HG02759 (cell line): Measurements from ENCODE around the gene ATP8A2.

Experiments used
- ATAC-seq: cut with Tn5 transposase; IDR thresholded peaks from one replicate; pipeline ENCODE4 v1.9.1; 2021; ENCODE audit warnings: mild to moderate bottlenecking, moderate library complexity; ENCODE audit not compliant: unreplicated experiment

ATP8A2 gene

DNA sequence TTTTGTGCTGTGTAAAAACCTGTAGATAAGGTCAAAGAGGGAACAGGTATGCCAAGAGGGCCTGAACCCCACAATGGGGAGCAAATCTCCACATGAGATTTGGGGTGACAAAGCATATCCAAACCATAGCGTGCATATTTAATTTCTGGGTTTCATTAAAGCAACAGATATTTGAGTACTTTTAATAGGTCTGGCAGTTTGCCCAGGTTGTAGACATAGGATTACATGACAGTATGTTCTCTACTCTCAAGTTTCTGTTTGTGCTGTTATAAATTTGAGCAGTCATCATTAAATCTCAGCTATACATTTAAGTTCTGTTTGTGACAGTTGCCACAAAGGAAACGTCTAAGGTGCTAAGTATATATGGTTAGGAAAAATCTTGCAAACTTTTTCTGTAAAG lies 236.4 kb downstream of the ATP8A2 start:
- no peak for ATAC-seq

GRCh38 chr13:25616674-25617073 lies 244.9 kb downstream of the ATP8A2 start:
- ATAC-seq: no peak

GRCh38 chr13:25619897-25620296 lies 248.1 kb downstream of the ATP8A2 start:
- no peak for ATAC-seq

- ATAC-seq: no peak
Measured at GRCh38 chr13:25625414-25625813, 253.6 kb downstream of the ATP8A2 start.

- ATAC-seq: no peak
Measured at GRCh38 chr13:25630329-25630900, 258.6 kb downstream of the ATP8A2 start.

GRCh38 chr13:25632166-25632888 lies 260.6 kb downstream of the ATP8A2 start:
- no peak for ATAC-seq

- no peak for ATAC-seq
Measured at GRCh38 chr13:25633093-25633492, 261.3 kb downstream of the ATP8A2 start.

- no peak for ATAC-seq
Measured at GRCh38 chr13:25645681-25646080, 273.9 kb downstream of the ATP8A2 start.

- no peak for ATAC-seq
Measured at GRCh38 chr13:25649001-25649633, 277.3 kb downstream of the ATP8A2 start.

GRCh38 chr13:25652764-25653163 lies 281.0 kb downstream of the ATP8A2 start:
- no peak for ATAC-seq

DNA sequence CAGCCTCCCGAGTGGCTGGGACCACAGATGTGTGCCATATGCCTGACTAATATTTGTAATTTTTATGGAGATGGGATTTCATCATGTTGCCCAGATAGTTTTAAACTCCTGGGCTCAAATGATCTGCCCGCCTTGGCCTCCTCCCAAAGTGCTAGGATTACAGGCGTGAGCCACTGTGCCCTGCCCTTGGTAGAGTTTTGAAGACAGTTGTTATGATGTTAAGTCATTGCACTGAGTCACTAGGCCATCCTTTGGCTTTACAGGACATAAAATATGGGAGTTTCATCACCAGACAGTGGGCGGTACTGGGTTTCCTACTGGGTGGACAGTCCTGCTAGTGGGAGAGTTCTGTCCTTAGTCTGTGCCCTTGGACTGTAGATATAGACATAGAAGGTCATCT lies 282.5 kb downstream of the ATP8A2 start:
- no peak for ATAC-seq

DNA sequence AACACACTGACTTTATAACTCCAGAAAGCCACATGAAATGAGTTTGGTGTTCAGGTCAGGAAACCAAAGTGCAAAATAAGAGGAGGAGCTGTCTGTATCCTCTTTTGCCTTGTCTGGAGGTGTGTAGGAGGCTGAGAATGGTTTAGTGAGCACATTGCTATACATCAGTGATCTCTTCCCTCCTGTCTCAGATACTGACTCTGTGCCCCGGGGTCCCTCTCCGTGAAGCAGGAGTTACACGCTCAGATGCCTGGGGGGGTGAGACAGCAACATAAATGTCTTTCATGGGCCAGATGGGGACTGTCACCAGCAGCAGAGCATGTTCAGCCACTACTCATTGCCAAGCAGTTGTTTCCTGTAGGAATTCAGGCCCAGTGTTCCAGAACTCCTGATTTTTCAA lies 285.4 kb downstream of the ATP8A2 start:
- ATAC-seq: no peak

DNA sequence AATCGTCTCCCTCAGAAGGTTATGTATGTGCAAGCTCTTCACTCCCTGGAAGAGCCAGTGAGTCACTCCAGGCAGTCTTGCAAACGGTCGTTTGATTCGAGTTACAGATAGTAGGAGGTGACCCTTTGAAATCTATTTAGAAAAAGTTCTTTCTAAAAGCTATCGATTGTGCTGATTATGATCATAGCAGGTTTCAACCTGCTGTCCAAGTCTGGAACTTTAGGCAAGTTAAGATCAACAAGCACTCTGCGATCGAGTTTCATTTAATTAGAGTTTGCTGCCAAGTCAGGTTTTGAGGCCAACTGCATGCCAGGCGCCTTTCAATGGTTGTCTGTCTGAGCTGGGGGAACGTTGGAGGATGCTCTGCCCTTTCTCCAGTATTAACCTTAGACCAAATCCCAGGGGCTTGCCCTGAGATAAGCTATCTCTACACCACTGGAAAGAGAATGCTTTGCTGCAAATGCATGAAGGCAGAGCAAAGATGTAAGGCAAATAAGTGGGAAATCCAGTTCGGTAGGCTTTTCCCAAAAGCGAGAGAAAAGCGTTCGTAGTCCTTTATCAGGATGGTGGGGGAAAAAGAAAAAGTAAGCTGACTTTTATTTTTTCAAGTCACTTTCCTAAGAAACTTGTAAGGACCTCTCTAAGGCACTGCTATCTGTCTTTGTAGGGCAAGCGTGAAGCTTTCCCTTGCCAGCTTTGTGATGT lies 287.5 kb downstream of the ATP8A2 start:
- no peak for ATAC-seq

DNA sequence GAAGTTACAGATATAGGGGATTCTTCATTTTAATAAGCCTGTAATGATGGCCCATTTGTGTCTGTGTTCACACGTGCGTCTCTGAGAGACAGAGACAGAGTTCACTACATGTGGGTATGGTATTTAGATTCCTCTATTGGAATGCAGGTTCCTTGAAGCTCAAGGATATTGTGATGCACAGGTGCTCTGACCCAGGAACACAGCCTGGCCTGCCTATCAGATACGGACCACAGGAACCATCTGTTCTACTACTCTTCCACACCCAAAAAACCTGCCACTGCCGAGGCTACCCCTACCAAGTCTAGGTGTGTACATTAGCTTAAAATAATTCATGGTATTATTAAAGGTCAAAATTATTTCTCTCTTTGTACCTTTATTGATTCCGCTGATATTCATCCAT lies 289.2 kb downstream of the ATP8A2 start:
- ATAC-seq: no peak

DNA sequence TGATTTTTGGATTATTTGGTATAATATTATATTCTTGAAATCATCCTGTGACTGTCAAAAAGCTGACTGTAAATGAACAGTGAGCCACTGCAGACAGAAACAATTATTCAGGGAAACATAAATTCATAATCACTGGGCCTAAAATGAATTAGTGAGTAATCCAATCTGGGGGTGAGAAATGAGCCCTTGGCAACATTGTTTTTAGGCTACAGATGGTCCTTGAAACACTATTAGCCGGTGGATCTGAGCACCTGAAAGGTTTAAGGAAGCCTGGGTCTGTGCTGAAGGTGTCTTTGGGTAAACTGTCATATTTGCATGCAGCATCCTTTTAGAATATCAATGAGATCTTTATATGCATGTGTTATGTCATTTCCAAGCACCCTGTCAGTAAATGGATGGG lies 290.7 kb downstream of the ATP8A2 start:
- ATAC-seq: no peak

DNA sequence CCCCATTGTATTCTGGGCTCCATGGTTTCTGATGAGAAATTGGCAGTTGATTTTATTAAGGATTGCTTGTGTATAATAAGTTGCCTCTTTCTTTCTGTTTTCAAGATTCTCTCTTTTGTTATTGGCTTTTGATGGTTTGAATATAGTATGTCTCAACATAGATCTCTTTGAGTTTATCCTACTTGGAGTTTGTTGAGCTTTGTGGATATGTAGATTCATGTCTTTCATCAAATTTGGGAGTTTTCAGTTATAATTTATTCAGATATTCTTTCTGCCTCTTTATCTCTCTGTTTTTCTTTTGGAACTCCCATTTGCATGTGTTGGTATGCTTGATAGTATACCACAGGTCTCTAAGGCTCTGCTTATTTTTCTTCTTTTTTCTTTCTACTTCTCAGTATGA lies 296.6 kb downstream of the ATP8A2 start:
- ATAC-seq: no peak

GRCh38 chr13:25673711-25674110 lies 301.9 kb downstream of the ATP8A2 start:
- no peak for ATAC-seq

- no peak for ATAC-seq
Measured at GRCh38 chr13:25674371-25674770, 302.6 kb downstream of the ATP8A2 start.

- ATAC-seq: no peak
Measured at GRCh38 chr13:25675060-25675459, 303.3 kb downstream of the ATP8A2 start.

DNA sequence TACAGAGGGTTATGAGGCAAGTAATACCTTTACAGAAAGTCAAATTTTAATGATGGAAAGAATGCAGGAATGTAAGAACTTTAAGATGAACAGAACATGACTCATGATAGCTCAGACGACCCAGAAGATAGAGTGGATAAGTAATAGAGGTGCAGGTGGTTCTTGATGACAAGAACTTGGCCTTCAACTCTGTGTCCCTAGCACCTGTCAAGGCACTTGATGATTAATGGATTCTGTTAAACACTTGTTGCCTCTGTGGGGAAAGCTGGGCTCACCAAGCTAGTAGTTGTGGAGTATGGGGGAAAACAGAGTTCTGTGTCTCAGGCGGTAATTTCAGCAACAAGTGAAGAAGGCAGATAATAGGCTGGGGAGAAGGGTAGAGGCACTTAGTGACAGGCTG lies 306.2 kb downstream of the ATP8A2 start:
- ATAC-seq: no peak

GRCh38 chr13:25678398-25678797 lies 306.6 kb downstream of the ATP8A2 start:
- no peak for ATAC-seq

- ATAC-seq: no peak
Measured at GRCh38 chr13:25679159-25679558, 307.4 kb downstream of the ATP8A2 start.
